GM12874 (cell line): ENCODE data around the gene TBC1D10A.
A peak's percentile ranks its signal among the peaks of the same experiment; 100 is the strongest.

Source experiments
- CTCF ChIP-seq: IDR thresholded peaks from 2 replicates; pipeline ENCODE4 v1.5.1; 2011; ENCODE audit warnings: low read depth, mild to moderate bottlenecking, control low read depth, low read length, moderate library complexity; ENCODE audit not compliant: insufficient read depth

The TBC1D10A gene

GRCh38 chr22:30265131-30265720, 61.5 kb downstream of the TBC1D10A start:
- TF ChIP-seq CTCF = no peak

DNA sequence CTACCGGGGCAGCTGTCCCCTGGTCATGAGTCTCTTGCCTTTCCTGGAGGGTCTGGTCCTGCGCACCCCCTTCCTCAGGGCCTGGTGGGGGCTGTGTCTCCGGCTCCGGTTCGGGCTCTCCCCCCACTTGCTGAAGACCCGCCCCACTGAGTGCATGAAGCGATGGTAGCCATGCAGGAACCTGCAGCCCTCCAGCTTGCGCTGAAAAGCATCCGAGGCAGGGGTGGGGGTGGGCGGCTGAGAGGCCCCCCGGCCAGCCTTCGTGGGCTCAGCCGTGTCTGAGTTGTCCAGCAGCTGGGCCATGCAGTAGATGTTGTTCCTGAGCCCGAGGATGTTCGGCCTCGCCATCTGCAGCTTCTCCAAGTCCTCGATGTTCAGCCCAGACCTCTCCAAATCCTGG, 62.9 kb downstream of the TBC1D10A start:
- no peak for TF ChIP-seq CTCF

DNA sequence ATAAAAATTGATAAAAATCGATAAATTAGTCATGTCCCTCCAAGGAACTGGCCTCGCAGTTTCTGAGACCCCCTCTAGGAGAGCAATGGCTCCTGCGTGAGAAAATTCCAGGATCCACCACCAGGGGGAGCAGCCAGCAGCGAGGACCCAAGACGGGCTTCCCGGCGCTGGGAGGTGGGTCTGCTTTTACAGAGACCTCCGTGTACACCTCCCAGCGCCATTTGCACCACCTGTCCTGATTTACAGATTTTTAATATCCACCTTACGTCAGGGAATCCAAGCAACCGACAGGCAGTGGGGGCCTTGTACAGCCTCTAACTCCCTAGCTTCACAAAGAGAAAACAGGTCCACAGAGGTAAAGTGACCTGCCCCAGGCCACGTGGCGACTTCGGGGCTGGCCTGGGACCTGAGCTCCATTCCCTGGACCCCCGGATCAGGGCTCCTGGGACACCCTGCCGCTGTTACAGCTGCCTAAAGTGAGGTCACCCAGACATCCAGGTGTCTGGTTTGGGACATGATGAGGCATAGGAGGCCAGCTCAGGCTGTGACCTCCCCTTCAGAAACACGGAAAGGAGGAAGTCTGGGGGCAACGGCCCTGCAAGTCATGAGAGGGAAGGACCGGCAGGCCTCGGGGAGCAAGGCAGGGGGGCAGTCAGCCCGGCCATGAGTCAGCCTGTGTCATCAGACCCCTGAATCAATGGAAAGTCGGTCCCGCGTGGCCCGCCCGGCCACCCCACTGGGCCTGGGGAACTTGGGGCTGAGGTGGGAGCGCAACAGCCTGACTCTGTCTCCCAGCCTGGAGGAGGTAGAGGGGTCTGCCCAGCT, 63.6 kb downstream of the TBC1D10A start:
- TF ChIP-seq CTCF = peak; percentile 91

- no peak for TF ChIP-seq CTCF
These were observed 64.6 kb downstream of the TBC1D10A start for GRCh38 chr22:30262112-30262511.

DNA sequence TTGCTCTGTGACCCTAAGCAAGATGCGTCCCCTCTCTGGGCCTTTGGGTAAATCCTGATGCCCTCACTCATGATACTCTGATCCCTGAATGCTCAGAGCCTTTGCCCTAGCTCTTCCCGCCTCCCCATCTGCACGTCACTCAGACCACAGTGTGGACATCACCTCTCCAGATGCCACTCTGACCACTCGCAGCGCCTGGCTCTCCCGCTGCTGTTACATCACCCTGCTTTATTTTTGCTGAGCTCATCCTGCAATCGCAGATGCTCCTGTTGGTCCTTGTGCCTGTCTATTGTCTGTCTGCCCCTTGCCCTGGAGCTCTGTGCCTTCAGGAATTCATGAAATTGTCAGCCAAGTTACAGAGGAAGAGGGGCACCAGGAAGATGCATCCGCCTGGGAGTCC, 65.6 kb downstream of the TBC1D10A start:
- no peak for TF ChIP-seq CTCF

DNA sequence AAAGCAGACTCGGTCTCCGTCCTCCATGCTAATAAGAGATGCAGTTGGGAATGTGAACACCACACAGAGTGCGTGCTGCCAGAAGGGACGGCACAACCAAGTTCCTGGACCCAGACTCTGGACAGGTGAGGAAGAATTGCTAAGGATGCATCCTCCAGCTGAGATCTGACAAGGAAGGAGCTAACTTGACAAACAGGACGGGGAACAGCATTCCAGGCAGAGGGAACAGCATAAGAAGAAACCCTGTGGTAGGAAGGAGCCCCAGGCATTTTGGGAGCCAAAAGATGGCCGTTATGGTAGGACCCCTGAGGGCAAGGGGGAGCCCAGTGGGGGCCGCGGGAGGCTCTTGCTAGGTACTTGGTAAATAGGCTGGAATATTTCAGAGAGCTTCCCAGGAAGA, 66.1 kb downstream of the TBC1D10A start:
- TF ChIP-seq CTCF = no peak

GRCh38 chr22:30260276-30260675, 66.5 kb downstream of the TBC1D10A start:
- TF ChIP-seq CTCF = no peak
